GM12878 (cell line): Measurements from ENCODE around the gene CEACAM21. TPM values are rescaled to one million over a fixed set of nuclear protein-coding genes. Genes with fewer than 3 reads are reported as not detected.

ENCODE experiments used
- BCL11A ChIP-seq: IDR thresholded peaks from 2 replicates; pipeline ENCODE4 v1.6.1; 2011; ENCODE audit warnings: low read depth, low read length
- ETV6 ChIP-seq, 2 experiments: fragments of 450-650 bp in 1 of 2; IDR thresholded peaks in 1 of 2; conservative IDR thresholded peaks in 1 of 2; 2 replicates each; pipeline ENCODE4 v1.6.1; 2014; ENCODE audit warnings: antibody characterized with exemption in 1 of 2, borderline replicate concordance in 1 of 2, low read depth in 1 of 2, mild to moderate bottlenecking in 1 of 2, moderate library complexity in 1 of 2
- JUND ChIP-seq: IDR thresholded peaks from 2 replicates; pipeline ENCODE4 v1.6.1; 2012; ENCODE audit warnings: low read depth, mild to moderate bottlenecking, low read length, improper control_type of control experiment, moderate library complexity
- MTA3 ChIP-seq: IDR thresholded peaks from 2 replicates; pipeline ENCODE4 v1.6.1; 2012; ENCODE audit warnings: low read length, inconsistent platforms, borderline replicate concordance
- RAD21 ChIP-seq: IDR thresholded peaks from 2 replicates; pipeline ENCODE4 v1.6.1; 2011; ENCODE audit warnings: mild to moderate bottlenecking, low read depth, low read length, moderate library complexity; ENCODE audit not compliant: insufficient read depth
- RUNX3 ChIP-seq: IDR thresholded peaks from 2 replicates; pipeline ENCODE4 v1.6.1; 2012; ENCODE audit warnings: low read length, inconsistent platforms
- SMAD5 ChIP-seq: IDR thresholded peaks from 2 replicates; pipeline ENCODE4 v1.6.1; 2016; ENCODE audit warnings: antibody characterized with exemption, low read depth
- SMARCA5 ChIP-seq: fragments of 450-650 bp; IDR thresholded peaks from 2 replicates; pipeline ENCODE4 v1.6.1; 2017; ENCODE audit warnings: mild to moderate bottlenecking
- STAT1 ChIP-seq: fragments of 450-650 bp; conservative IDR thresholded peaks from 2 replicates; pipeline ENCODE4 v1.6.1; 2014; ENCODE audit warnings: antibody characterized with exemption, mild to moderate bottlenecking
- ZBED1 ChIP-seq: IDR thresholded peaks from 2 replicates; pipeline ENCODE4 v1.6.1; 2016; ENCODE audit warnings: borderline replicate concordance
- ZBTB40 ChIP-seq: fragments of 450-650 bp; IDR thresholded peaks from 2 replicates; pipeline ENCODE4 v1.6.1; 2016; ENCODE audit warnings: mild to moderate bottlenecking, moderate library complexity, borderline replicate concordance
- polyA plus RNA-seq, 11 experiments: library from polyadenylated mRNA; depleted of rRNA in 4 of 11; unstranded in 6 of 11; stranded (reverse) in 5 of 11; fragments of >200 nt; fragmentation: Nextera tagmentation in 4 of 11; fragmentation: Illumina TruSeq in 1 of 11; extraction: Ambion mirVana in 4 of 11; extraction: Trizol in 1 of 11; gene quantifications; 1 replicate in 1 of 11; 2 replicates in 10 of 11; pipeline versions ENCODE4 v1.2.1 to v1.2.3, GENCODE V29; 2011 to 2016; ENCODE audit warnings: inconsistent platforms in 2 of 11, missing spikeins in 2 of 11, low read depth in 1 of 11
- total RNA-seq, 4 experiments: library from RNA; depleted of rRNA in 3 of 4; stranded (reverse); fragments of >200 nt in 3 of 4; fragmentation: Illumina TruSeq in 1 of 4; extraction: Trizol in 1 of 4; gene quantifications; 2 replicates each; pipeline versions ENCODE4 v1.2.1 to v1.2.3, GENCODE V29; 2013 to 2021
- TF ChIP-seq, protein P1 (sequence below): fragments of 450-650 bp; formaldehyde crosslinking; IDR thresholded peaks from 2 replicates; pipeline ENCODE4 v1.4.0; 2022; ENCODE audit warnings: mild to moderate bottlenecking, moderate library complexity
- TF ChIP-seq, protein P2 (sequence below): fragments of 450-650 bp; IDR thresholded peaks from 2 replicates; pipeline ENCODE4 v1.6.1; 2017; ENCODE audit warnings: mild to moderate bottlenecking, moderate library complexity
- TF ChIP-seq, protein P3 (sequence below): fragments of 450-650 bp; IDR thresholded peaks from 2 replicates; pipeline ENCODE4 v1.6.1; 2017; ENCODE audit warnings: mild to moderate bottlenecking
- TF ChIP-seq, protein P4 (sequence below): IDR thresholded peaks from 2 replicates; pipeline ENCODE4 v1.6.1; 2011; ENCODE audit warnings: low read depth, mild to moderate bottlenecking, low read length, moderate library complexity, borderline replicate concordance; ENCODE audit errors: extremely low read depth

CEACAM21 gene
- total and polyA plus RNA-seq, 10 of the 15 experiments (the other 5 are each of a cell fraction or from before 2014, with no cell fraction given), result 0.87 to 13.6 (median 8.1) TPM

DNA sequence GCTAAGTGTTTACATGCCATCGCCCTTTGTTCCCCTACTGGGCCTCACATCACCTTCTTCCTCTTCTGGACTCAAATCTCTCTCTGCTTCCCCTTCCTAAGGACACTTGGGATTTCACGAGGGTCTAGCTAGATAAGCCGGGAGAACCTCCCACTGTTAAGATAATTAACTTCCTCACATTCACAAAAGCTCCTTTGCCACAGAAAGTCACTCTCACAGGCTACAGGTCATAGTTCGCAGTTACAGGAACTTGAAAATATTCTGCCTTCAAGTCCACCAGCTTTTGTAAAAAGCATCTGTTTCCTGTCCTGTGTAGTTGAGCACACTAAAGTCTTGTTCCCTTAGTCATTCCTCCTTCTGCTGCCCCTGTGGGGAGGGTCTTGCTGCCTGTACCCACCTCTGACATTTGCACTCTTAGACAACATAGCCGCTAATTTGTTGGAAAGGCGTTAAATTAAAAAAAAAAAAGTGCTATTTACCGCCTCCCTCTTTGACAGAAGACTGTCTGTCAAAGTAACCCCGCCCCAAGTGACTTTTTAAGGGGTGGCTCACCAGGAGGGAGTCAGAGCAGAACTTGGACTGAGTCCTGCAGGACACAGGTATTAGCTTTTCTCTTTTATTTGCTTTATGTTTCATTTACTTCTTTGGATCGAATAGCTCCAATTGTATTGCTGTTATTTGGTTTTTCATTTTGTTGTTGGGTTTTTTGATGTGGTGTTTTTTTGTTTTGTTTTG is 26.8 kb upstream of the CEACAM21 start (continued):
- TF ChIP-seq ZBTB40 (peak; percentile 22; the same call in 1 of the 2 replicates), MTA3 (no peak; the same call in 1 of the 2 replicates), RAD21 (no peak), SMAD5 (peak; percentile 98), BCL11A (no peak), JUND (no peak), STAT1 (no peak), ZBED1 (peak; percentile 73), ETV6 (conservative IDR thresholded peaks at IDR 0.05 in 1 of 2, IDR thresholded peaks at IDR 0.05 in 1 of 2; ENCODE audit: borderline replicate concordance in 1 of 2, low read depth in 1 of 2) (no peak), SMARCA5 (no peak), RUNX3 (0 out of 2 replicates have a peak, but pooled peaks have one; percentile 29)
- TF ChIP-seq, protein P1, sequence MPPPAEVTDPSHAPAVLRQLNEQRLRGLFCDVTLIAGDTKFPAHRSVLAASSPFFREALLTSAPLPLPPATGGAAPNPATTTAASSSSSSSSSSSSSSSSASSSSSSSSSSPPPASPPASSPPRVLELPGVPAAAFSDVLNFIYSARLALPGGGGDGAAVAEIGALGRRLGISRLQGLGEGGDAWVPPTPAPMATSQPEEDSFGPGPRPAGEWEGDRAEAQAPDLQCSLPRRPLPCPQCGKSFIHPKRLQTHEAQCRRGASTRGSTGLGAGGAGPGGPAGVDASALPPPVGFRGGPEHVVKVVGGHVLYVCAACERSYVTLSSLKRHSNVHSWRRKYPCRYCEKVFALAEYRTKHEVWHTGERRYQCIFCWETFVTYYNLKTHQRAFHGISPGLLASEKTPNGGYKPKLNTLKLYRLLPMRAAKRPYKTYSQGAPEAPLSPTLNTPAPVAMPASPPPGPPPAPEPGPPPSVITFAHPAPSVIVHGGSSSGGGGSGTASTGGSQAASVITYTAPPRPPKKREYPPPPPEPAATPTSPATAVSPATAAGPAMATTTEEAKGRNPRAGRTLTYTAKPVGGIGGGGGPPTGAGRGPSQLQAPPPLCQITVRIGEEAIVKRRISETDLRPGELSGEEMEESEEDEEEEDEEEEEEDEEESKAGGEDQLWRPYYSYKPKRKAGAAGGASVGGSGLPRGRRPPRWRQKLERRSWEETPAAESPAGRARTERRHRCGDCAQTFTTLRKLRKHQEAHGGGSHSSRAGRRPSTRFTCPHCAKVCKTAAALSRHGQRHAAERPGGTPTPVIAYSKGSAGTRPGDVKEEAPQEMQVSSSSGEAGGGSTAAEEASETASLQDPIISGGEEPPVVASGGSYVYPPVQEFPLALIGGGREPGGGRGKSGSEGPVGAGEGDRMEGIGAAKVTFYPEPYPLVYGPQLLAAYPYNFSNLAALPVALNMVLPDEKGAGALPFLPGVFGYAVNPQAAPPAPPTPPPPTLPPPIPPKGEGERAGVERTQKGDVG (CRISPR knock-in tag), result no peak
- TF ChIP-seq, protein P2, sequence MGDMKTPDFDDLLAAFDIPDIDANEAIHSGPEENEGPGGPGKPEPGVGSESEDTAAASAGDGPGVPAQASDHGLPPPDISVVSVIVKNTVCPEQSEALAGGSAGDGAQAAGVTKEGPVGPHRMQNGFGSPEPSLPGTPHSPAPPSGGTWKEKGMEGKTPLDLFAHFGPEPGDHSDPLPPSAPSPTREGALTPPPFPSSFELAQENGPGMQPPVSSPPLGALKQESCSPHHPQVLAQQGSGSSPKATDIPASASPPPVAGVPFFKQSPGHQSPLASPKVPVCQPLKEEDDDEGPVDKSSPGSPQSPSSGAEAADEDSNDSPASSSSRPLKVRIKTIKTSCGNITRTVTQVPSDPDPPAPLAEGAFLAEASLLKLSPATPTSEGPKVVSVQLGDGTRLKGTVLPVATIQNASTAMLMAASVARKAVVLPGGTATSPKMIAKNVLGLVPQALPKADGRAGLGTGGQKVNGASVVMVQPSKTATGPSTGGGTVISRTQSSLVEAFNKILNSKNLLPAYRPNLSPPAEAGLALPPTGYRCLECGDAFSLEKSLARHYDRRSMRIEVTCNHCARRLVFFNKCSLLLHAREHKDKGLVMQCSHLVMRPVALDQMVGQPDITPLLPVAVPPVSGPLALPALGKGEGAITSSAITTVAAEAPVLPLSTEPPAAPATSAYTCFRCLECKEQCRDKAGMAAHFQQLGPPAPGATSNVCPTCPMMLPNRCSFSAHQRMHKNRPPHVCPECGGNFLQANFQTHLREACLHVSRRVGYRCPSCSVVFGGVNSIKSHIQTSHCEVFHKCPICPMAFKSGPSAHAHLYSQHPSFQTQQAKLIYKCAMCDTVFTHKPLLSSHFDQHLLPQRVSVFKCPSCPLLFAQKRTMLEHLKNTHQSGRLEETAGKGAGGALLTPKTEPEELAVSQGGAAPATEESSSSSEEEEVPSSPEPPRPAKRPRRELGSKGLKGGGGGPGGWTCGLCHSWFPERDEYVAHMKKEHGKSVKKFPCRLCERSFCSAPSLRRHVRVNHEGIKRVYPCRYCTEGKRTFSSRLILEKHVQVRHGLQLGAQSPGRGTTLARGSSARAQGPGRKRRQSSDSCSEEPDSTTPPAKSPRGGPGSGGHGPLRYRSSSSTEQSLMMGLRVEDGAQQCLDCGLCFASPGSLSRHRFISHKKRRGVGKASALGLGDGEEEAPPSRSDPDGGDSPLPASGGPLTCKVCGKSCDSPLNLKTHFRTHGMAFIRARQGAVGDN, result peak; percentile 77
- TF ChIP-seq, protein P3, sequence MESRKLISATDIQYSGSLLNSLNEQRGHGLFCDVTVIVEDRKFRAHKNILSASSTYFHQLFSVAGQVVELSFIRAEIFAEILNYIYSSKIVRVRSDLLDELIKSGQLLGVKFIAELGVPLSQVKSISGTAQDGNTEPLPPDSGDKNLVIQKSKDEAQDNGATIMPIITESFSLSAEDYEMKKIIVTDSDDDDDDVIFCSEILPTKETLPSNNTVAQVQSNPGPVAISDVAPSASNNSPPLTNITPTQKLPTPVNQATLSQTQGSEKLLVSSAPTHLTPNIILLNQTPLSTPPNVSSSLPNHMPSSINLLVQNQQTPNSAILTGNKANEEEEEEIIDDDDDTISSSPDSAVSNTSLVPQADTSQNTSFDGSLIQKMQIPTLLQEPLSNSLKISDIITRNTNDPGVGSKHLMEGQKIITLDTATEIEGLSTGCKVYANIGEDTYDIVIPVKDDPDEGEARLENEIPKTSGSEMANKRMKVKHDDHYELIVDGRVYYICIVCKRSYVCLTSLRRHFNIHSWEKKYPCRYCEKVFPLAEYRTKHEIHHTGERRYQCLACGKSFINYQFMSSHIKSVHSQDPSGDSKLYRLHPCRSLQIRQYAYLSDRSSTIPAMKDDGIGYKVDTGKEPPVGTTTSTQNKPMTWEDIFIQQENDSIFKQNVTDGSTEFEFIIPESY, result no peak
- TF ChIP-seq, protein P4, sequence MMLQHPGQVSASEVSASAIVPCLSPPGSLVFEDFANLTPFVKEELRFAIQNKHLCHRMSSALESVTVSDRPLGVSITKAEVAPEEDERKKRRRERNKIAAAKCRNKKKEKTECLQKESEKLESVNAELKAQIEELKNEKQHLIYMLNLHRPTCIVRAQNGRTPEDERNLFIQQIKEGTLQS, result no peak
